EL (cell line): ENCODE data around the gene SORCS3.

Source experiments
- DNase-seq: peaks from one replicate; pipeline ENCODE4 v3.0.0-alpha.2; 2016

SORCS3 gene

GRCh38 chr10:104872691-104873090 is 231.6 kb downstream of the SORCS3 start:
- no peak for DNase-seq

DNA sequence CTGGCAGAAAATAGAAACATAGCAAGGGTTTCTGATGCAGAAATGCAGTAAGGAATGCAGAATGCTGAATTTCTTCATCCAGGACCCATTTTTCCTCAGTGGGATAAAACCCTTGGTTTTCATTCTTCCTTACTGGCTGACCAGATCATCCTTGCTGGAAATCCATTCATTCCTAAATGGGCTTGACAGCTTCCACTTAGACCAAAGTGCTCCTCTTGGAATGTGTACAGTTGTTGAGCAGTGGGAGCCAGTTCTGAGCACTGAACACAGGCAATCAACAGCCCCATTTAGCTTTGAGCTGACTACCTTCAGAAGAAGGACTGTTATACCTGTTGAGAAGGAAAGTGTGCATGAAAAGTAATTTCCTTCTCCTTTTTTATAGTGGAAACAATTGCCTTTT is 232.1 kb downstream of the SORCS3 start:
- DNase-seq, result no peak

GRCh38 chr10:104875561-104875960 is 234.5 kb downstream of the SORCS3 start:
- no peak for DNase-seq

DNA sequence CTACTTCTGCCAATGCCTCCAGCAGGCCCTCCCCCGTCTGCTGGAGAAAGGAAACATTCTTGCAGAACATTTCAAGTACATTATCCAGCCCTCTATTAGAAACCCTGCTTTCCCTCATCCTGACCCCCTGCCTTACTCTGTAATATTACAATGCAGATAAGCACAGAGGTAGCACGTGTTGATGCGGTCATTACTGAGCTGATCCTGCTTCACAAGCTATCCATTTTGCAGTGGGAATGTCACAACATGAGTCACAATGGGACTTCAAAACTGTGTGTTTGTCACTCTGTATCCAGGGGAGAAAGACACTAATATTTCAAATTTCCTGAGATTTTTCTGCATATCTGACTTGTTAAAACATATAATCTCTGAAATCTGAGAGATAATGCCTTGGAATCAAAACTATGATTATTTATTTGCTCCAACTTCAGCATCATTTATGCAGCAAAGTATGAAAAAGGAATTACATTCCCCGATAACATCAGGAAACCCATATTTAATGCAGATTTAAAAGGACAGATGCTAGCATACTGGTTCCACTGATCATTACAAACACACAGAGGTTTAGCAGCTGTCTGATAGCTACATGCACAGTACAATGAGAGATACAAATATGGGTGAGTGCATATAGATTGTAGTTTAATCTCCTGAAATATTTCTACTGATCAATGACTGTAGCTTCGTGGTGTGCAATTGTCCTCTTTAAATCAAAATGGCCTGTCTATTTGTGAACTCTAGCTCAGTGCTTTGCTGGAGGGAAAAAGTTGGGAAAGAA is 239.7 kb downstream of the SORCS3 start:
- DNase-seq, result no peak

DNA sequence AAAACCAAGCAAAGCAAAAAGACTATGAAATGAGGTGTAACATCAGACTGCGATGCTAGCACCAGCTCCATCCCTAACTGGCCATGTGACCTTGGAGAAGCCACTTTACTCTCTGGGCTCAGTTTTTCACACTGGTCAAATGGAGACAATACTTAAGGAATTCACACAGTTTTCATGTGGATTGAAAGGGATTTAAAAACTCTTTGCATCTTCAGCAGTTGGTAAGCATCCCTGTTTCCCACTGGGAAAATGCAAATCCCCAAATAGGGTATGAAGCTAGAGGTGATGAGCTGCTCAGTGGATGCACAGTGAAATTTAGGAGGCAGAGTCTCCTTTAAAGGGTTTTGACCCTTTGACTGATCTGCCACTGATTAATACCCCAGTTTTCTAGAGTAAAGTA is 240.7 kb downstream of the SORCS3 start:
- no peak for DNase-seq

GRCh38 chr10:104892879-104893617 is 252.0 kb downstream of the SORCS3 start:
- no peak for DNase-seq

DNA sequence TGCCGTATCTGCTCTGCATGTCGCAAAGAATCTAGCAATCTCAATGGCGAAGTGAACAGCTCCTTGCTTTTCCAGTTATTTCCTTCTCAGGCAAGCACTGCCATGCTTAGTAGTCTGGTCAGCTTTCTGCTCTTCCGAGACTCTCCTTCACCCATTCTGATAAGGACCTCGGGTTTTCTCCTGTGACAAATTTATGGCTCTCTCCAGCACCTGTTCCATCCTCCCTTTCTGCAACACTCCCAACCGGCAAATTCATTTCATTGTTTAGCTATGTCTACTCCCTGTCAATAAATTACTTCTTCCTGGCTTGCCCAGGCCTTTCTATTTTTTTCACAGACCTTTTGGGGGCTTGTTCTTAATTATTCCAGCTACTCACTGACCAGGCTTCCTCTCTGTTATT is 252.6 kb downstream of the SORCS3 start:
- DNase-seq, result no peak

DNA sequence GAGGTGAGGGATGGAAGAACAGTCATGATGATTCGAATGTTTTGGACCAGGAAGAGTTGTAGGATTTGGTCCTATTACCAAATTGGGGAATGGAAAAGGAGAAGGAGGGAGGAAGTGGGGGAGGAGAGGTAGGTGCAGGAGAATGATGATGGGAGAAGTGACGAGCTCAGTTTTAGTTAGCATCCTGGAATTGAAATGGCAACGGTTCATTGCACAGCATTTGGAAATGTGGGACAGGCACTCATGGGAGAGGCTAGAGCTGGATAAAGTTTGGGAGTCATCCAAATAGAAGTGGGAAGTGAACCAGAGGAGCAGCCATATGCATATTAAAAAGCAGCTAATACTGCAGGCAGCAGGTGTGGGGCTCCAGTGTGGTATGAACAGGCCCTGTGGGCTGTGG is 253.6 kb downstream of the SORCS3 start:
- DNase-seq, result no peak

GRCh38 chr10:104895541-104895940 is 254.5 kb downstream of the SORCS3 start:
- DNase-seq, result no peak

- no peak for DNase-seq
Observed at GRCh38 chr10:104895981-104896380, 254.9 kb downstream of the SORCS3 start.

GRCh38 chr10:104897696-104898095 is 256.6 kb downstream of the SORCS3 start:
- DNase-seq, result no peak

DNA sequence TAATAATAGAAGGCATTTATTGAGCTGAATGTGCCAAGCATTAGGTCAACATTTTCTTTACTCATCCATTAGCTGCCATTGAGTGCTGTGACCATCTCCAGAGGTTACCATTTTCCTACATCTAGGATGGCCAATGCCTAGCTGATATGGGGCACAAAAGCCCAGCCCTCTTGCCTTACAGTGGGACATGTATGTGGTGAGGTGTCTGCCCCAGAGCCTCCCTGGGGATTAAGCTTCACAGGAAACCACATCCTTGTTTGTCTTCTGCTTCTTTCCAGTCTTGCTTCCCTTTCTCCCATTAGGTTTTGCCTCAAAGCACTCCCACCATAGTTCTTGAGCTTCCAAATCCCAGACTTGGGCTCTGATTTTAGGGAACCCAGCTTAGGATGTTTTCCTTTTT is 258.7 kb downstream of the SORCS3 start:
- no peak for DNase-seq

- no peak for DNase-seq
Observed at GRCh38 chr10:104903433-104903832, 262.3 kb downstream of the SORCS3 start.

DNA sequence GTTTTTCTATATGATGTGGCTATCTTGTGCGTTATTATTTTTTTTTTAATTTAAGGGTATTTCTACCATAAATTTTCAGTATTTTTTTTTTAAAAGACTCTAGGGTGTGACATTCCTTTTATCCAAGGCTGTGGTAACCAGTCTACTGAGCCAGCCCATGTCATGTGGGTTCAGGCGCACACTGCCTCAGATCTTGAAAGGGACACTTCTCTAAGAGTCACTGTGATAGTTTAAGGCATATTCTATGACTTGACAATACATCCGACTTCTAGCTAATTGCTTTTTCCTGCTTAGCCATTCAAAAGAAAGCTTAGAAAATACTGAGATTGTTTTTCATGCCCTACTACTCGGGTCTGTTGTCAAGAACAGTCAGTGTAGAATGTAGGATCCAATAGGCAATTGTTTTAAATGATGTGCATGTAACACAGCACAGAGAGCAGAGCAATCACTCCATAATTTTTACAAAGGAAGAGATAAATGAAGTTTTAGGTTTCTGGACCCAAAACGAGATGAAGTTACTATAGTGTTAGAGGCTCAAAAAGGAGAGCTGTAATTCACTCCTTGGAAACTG is 263.7 kb downstream of the SORCS3 start:
- DNase-seq, result no peak

DNA sequence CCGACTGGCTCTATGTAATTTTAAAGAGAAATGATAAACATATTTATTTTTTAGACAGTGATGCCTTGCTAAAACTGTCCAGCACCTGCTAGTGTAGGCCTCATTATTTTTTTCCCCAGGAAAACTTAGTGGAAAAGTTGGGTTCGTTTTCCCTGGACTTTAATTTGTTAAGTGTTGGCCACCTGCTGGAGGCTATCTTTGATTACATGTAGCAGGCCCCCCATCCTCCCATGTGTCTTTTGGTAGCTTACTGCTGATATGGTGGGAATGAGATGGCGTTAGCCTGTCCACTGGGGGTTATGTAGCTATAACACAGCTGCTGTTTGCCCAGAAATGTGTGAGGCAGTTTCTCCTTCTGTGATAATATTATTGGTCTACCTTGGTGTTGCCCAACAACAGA is 265.0 kb downstream of the SORCS3 start:
- DNase-seq, result no peak

GRCh38 chr10:104907521-104907920 is 266.4 kb downstream of the SORCS3 start:
- DNase-seq, result no peak

DNA sequence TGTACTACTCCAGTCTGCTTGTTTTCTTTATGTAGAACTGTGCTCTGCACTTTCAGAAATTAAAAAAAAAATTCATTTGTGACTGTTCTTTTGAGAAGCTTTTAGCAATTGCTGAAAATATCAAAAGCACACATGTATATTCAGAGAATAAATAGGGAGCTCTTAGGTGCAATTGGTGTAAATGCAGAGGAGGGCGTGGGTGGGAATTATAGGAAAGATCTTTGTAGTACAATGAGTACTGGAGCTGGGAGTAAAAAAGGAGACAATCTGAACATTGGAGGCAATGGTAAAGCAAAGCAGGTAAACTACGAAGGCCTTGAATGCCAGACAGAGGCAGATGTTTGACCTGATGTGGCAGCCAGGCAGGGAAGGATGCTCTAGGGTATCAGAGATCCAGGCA is 267.5 kb downstream of the SORCS3 start:
- DNase-seq, result no peak

- no peak for DNase-seq
Observed at GRCh38 chr10:104910712-104911111, 269.6 kb downstream of the SORCS3 start.

- no peak for DNase-seq
Observed at GRCh38 chr10:104913390-104913789, 272.3 kb downstream of the SORCS3 start.

- DNase-seq, result no peak
Observed at GRCh38 chr10:104920476-104920875, 279.4 kb downstream of the SORCS3 start.

- DNase-seq, result no peak
Observed at GRCh38 chr10:104921763-104922162, 280.7 kb downstream of the SORCS3 start.

GRCh38 chr10:104922810-104923209 is 281.7 kb downstream of the SORCS3 start:
- DNase-seq, result no peak

DNA sequence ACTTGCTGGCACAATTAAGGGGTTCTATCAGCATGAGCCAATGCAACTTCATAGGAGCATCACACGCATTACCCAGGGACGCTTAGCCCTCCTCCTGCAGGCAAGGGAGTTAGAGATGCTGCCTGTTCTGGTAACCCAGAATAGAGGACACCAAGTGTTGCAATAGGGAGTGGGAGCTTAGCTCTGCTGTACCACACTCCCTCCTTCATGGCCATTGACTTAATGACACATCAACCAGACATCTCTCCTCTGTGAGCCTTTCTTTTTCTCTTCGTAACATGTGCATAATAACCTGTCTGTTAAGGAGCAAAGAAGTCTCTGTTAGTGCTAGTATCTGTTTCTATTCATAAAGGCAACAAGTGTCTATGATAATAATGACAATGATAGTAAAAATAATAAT is 282.4 kb downstream of the SORCS3 start:
- no peak for DNase-seq

GRCh38 chr10:104924101-104924795 is 283.2 kb downstream of the SORCS3 start:
- no peak for DNase-seq
